HepG2 (cell line): Measurements from ENCODE around the gene MLLT1. TPM values are rescaled to one million over a fixed set of nuclear protein-coding genes. Genes with fewer than 3 reads are reported as not detected.

Experiments
- ATAC-seq: fragments of 200-7000 bp; cut with Tn5 transposase; 3 replicates; pipeline ENCODE4 v1.9.1; 2020; ENCODE audit warnings: mild to moderate bottlenecking, moderate library complexity
- BruUV-seq: library from RNA; stranded (reverse); fragments of 400-500 nt; replicated peaks from 2 replicates; lab custom pipeline; 2021; lab: Mats Ljungman, UMichigan
- CTCF ChIA-PET: fragments of 300-600 bp; formaldehyde crosslinking; extraction: SDS; loops from one replicate; lab custom pipeline; 2021; ENCODE audit warnings: low total read pairs, inconsistent platforms, low intra/inter-chr PET ratio; lab: Yijun Ruan, JAX
- POLR2A ChIA-PET: fragments of 350-600 bp; sonication (Branson Sonifier 250); formaldehyde crosslinking; loops from one replicate; lab custom pipeline; 2020; ENCODE audit warnings: antibody characterized with exemption, inconsistent platforms; lab: Yijun Ruan, JAX
- DNase-seq: peaks from one replicate; pipeline ENCODE4 v3.0.0-alpha.2; 2015; ENCODE audit warnings: low spot score
- FAIRE-seq: peaks from 3 replicates; lab custom pipeline; 2011; peaks lifted over from hg19 to GRCh38; lab: Jason Lieb, UNC
- H2AFZ ChIP-seq: one replicate; pipeline ENCODE4 v1.6.1; 2011; ENCODE audit warnings: low read length, inconsistent platforms
- H3K27ac ChIP-seq: fragments of 300-600 bp; 3 replicates; pipeline ENCODE4 v1.8.0; 2011; ENCODE audit warnings: mixed run types, mild to moderate bottlenecking, mixed read lengths, low read length, inconsistent platforms; ENCODE audit not compliant: insufficient read depth; ENCODE audit errors: extremely low read length
- H3K27me3 ChIP-seq, 2 experiments: fragments of 200-600 bp in 1 of 2; 2 replicates in 1 of 2; 3 replicates in 1 of 2; pipeline versions ENCODE4 v1.6.0 to v1.8.0; 2011; ENCODE audit warnings: low read length in 2 of 2, mild to moderate bottlenecking in 2 of 2, moderate library complexity in 2 of 2, inconsistent platforms in 1 of 2; ENCODE audit not compliant: insufficient read depth in 2 of 2, control insufficient read depth in 1 of 2
- H3K36me3 ChIP-seq, 2 experiments: fragments of 200-600 bp in 1 of 2; replicated peaks in 1 of 2; 2 replicates in 1 of 2; 3 replicates in 1 of 2; pipeline versions ENCODE4 v1.5.1 to v1.8.0; 2011; ENCODE audit warnings: low read length in 2 of 2, inconsistent platforms in 1 of 2; ENCODE audit not compliant: insufficient read depth in 2 of 2, control insufficient read depth in 1 of 2
- H3K4me1 ChIP-seq: 2 replicates; pipeline ENCODE4 v1.5.1; 2012; ENCODE audit warnings: low read length, inconsistent platforms; ENCODE audit not compliant: insufficient read depth
- H3K4me2 ChIP-seq: 2 replicates; pipeline ENCODE4 v1.6.0; 2011; ENCODE audit warnings: low read depth, low read length, inconsistent platforms
- H3K4me3 ChIP-seq, 3 experiments: fragments of 200-600 bp in 1 of 3; sonication (generic), shearing (Covaris generic) in 1 of 3; replicated peaks in 1 of 3; 2 replicates each; pipeline ENCODE4 v1.5.1; 2011 to 2016; ENCODE audit warnings: low read length in 3 of 3, inconsistent platforms in 2 of 3, low read depth in 2 of 3, mild to moderate bottlenecking in 2 of 3, control low read depth in 1 of 3, mixed read lengths in 1 of 3; ENCODE audit not compliant: insufficient read depth in 1 of 3
- H3K79me2 ChIP-seq: one replicate; pipeline ENCODE4 v1.6.1; 2011; ENCODE audit warnings: low read length, inconsistent platforms; ENCODE audit not compliant: insufficient read depth
- H3K9ac ChIP-seq: 2 replicates; pipeline ENCODE4 v1.6.0; 2011; ENCODE audit warnings: mild to moderate bottlenecking, low read depth, low read length, inconsistent platforms; ENCODE audit not compliant: insufficient read depth
- H3K9me3 ChIP-seq: 2 replicates; pipeline ENCODE4 v1.5.1; 2012; ENCODE audit warnings: mild to moderate bottlenecking, low read length
- H4K20me1 ChIP-seq: 2 replicates; pipeline ENCODE4 v1.6.0; 2011; ENCODE audit warnings: inconsistent platforms, mild to moderate bottlenecking, low read length, moderate library complexity; ENCODE audit not compliant: insufficient read depth
- ATF1 ChIP-seq: IDR thresholded peaks from 2 replicates; pipeline ENCODE4 v1.6.1; 2016; ENCODE audit warnings: mild to moderate bottlenecking, control low read depth
- BCL6 ChIP-seq: IDR thresholded peaks from 2 replicates; pipeline ENCODE4 v1.6.1; 2016; ENCODE audit warnings: missing genetic modification reagents, missing compliant biosample characterization
- CENPT ChIP-seq: sonication (generic); formaldehyde crosslinking; IDR thresholded peaks from 2 replicates; pipeline ENCODE4 v1.8.0; 2022; ENCODE audit warnings: low read depth, mild to moderate bottlenecking, moderate library complexity, missing genetic modification reagents
- IRF2 ChIP-seq: IDR thresholded peaks from 2 replicates; pipeline ENCODE4 v1.6.1; 2018; ENCODE audit warnings: missing genetic modification reagents, missing compliant biosample characterization
- MED1 ChIP-seq: sonication (generic); formaldehyde crosslinking; IDR thresholded peaks from 2 replicates; pipeline ENCODE4 v1.4.0; 2020; ENCODE audit warnings: missing genetic modification reagents
- NONO ChIP-seq, 2 experiments: fragments of 450-650 bp in 1 of 2; sonication (generic) in 1 of 2; formaldehyde crosslinking in 1 of 2; IDR thresholded peaks in 1 of 2; conservative IDR thresholded peaks in 1 of 2; 2 replicates each; pipeline versions ENCODE4 v1.6.1 to v1.8.0; 2017 to 2022; ENCODE audit warnings: mild to moderate bottlenecking in 1 of 2, missing genetic modification reagents in 1 of 2, moderate library complexity in 1 of 2
- TCF7L2 ChIP-seq: IDR thresholded peaks from 2 replicates; pipeline ENCODE4 v1.6.1; 2011; ENCODE audit warnings: mild to moderate bottlenecking, low read depth, low read length, moderate library complexity
- ZBTB1 ChIP-seq: sonication (generic); formaldehyde crosslinking; IDR thresholded peaks from 2 replicates; pipeline ENCODE4 v1.4.0; 2020; ENCODE audit warnings: missing genetic modification reagents, borderline replicate concordance
- ZBTB21 ChIP-seq: sonication (generic); formaldehyde crosslinking; IDR thresholded peaks from 2 replicates; pipeline ENCODE4 v1.4.0; 2020; ENCODE audit warnings: missing genetic modification reagents
- ZFP36L2 ChIP-seq: sonication (generic); formaldehyde crosslinking; IDR thresholded peaks from 2 replicates; pipeline ENCODE4 v1.4.0; 2020; ENCODE audit warnings: missing genetic modification reagents
- ZNF547 ChIP-seq: sonication (generic); formaldehyde crosslinking; IDR thresholded peaks from 2 replicates; pipeline ENCODE4 v1.5.1; 2020; ENCODE audit warnings: mild to moderate bottlenecking, missing genetic modification reagents
- ZNF619 ChIP-seq: sonication (generic); formaldehyde crosslinking; IDR thresholded peaks from 2 replicates; pipeline ENCODE4 v1.4.0; 2020; ENCODE audit warnings: mild to moderate bottlenecking, missing genetic modification reagents
- ZSCAN9 ChIP-seq: IDR thresholded peaks from 2 replicates; pipeline ENCODE4 v1.6.1; 2016; ENCODE audit warnings: borderline replicate concordance
- WGBS: methylation state at CpG from one replicate; pipeline ENCODE4 v1.1.6; 2017; ENCODE audit warnings: low lambda C conversion rate; 5-methylcytosine and 5-hydroxymethylcytosine counted together
- in situ Hi-C: cut with HindIII; loops from 2 replicates; pipeline ENCODE4 v1.10.0; 2017; ENCODE audit warnings: low pct_unique_long_range_greater_than_20kb; ENCODE audit not compliant: extremely low pct_ligation_motif_present
- intact Hi-C: fragments of 100-400 bp; cut with micrococcal nuclease; formaldehyde crosslinking; loops from one replicate; pipeline ENCODE4 v1.10.0; 2022; ENCODE audit not compliant: unreplicated experiment
- polyA plus RNA-seq, 8 experiments: library from polyadenylated mRNA; depleted of rRNA in 3 of 8; stranded (reverse) in 7 of 8; unstranded in 1 of 8; fragments of >200 nt; fragmentation: Illumina TruSeq in 4 of 8; extraction: Trizol in 4 of 8; gene quantifications; 2 replicates each; pipeline versions ENCODE4 v1.2.1 to v1.2.3, GENCODE V29; 2011 to 2016; ENCODE audit warnings: low read depth in 4 of 8, missing spikeins in 1 of 8, mixed read lengths in 1 of 8; ENCODE audit not compliant: insufficient read depth in 1 of 8
- total RNA-seq, 5 experiments: library from RNA; depleted of rRNA; stranded (reverse); fragments of >200 nt; fragmentation: Illumina TruSeq; extraction: Trizol; gene quantifications; 2 replicates each; pipeline ENCODE4 v1.2.3, GENCODE V29; 2016; ENCODE audit warnings: low read depth in 1 of 5
- TF ChIP-seq, protein P1 (sequence below): sonication (generic); formaldehyde crosslinking; IDR thresholded peaks from 2 replicates; pipeline ENCODE4 v1.4.0; 2020; ENCODE audit warnings: missing genetic modification reagents, low read depth, mild to moderate bottlenecking, borderline replicate concordance
- TF ChIP-seq, protein P2 (sequence below): sonication (generic); formaldehyde crosslinking; IDR thresholded peaks from 2 replicates; pipeline ENCODE4 v1.4.0; 2020; ENCODE audit warnings: missing genetic modification reagents
- TF ChIP-seq, protein P3 (sequence below): fragments of 450-650 bp; IDR thresholded peaks from 2 replicates; pipeline ENCODE4 v1.6.1; 2017

MLLT1 gene
- total and polyA plus RNA-seq, 2 of the 13 experiments (the other 11 are each of a cell fraction or from before 2014, with no cell fraction given): 11.7 to 12.2 TPM

- no peak overlapping the region for H3K9ac ChIP-seq
- no peaks in the 10 kb centered on the region for H3K79me2 ChIP-seq
- no peak overlapping the region for H3K4me3 ChIP-seq
- in situ Hi-C loops (loop anchor here (25.0 kb wide), 1 partner anchor 285 kb away; no protein-coding TSS in a partner anchor), intact Hi-C loops (no loop called here)
- H3K27me3 ChIP-seq: peaks cover 1 to 4% of the 10 kb centered on the region in 2 experiments; a peak in 3 of 5 replicates
- no peaks in the 10 kb centered on the region for H3K4me1 ChIP-seq
- H3K36me3 ChIP-seq: no peaks in the 10 kb centered on the region
- no peak for TF ChIP-seq ATF1 (CRISPR knock-in tag)
- no peak for TF ChIP-seq TCF7L2
- TF ChIP-seq, protein P1, sequence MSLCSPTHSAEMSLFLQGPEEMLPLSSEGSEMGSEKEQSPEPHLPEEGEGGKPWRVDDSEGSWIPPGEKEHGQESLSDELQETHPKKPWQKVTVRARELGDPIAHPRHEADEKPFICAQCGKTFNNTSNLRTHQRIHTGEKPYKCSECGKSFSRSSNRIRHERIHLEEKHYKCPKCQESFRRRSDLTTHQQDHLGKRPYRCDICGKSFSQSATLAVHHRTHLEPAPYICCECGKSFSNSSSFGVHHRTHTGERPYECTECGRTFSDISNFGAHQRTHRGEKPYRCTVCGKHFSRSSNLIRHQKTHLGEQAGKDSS (CRISPR knock-in tag): no peak
- TF ChIP-seq, protein P2, sequence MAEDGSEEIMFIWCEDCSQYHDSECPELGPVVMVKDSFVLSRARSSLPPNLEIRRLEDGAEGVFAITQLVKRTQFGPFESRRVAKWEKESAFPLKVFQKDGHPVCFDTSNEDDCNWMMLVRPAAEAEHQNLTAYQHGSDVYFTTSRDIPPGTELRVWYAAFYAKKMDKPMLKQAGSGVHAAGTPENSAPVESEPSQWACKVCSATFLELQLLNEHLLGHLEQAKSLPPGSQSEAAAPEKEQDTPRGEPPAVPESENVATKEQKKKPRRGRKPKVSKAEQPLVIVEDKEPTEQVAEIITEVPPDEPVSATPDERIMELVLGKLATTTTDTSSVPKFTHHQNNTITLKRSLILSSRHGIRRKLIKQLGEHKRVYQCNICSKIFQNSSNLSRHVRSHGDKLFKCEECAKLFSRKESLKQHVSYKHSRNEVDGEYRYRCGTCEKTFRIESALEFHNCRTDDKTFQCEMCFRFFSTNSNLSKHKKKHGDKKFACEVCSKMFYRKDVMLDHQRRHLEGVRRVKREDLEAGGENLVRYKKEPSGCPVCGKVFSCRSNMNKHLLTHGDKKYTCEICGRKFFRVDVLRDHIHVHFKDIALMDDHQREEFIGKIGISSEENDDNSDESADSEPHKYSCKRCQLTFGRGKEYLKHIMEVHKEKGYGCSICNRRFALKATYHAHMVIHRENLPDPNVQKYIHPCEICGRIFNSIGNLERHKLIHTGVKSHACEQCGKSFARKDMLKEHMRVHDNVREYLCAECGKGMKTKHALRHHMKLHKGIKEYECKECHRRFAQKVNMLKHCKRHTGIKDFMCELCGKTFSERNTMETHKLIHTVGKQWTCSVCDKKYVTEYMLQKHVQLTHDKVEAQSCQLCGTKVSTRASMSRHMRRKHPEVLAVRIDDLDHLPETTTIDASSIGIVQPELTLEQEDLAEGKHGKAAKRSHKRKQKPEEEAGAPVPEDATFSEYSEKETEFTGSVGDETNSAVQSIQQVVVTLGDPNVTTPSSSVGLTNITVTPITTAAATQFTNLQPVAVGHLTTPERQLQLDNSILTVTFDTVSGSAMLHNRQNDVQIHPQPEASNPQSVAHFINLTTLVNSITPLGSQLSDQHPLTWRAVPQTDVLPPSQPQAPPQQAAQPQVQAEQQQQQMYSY (CRISPR knock-in tag): no peak
- no peak for TF ChIP-seq NONO (IDR thresholded peaks at IDR 0.05)
- no peak for TF ChIP-seq NONO (CRISPR knock-in tag; conservative IDR thresholded peaks at IDR 0.05)
- no peak for TF ChIP-seq BCL6 (CRISPR knock-in tag)
- TF ChIP-seq ZBTB21 (CRISPR knock-in tag): no peak
- TF ChIP-seq CENPT (CRISPR knock-in tag): no peak
- no peak for TF ChIP-seq ZSCAN9 (CRISPR knock-in tag)
- TF ChIP-seq ZFP36L2: no peak
- no peak for TF ChIP-seq MED1 (CRISPR knock-in tag)
- TF ChIP-seq ZNF547: no peak
- TF ChIP-seq ZNF619 (CRISPR knock-in tag): no peak
- TF ChIP-seq, protein P3, sequence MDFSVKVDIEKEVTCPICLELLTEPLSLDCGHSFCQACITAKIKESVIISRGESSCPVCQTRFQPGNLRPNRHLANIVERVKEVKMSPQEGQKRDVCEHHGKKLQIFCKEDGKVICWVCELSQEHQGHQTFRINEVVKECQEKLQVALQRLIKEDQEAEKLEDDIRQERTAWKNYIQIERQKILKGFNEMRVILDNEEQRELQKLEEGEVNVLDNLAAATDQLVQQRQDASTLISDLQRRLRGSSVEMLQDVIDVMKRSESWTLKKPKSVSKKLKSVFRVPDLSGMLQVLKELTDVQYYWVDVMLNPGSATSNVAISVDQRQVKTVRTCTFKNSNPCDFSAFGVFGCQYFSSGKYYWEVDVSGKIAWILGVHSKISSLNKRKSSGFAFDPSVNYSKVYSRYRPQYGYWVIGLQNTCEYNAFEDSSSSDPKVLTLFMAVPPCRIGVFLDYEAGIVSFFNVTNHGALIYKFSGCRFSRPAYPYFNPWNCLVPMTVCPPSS: no peak
- no peak for TF ChIP-seq ZBTB1
- no peak for TF ChIP-seq IRF2 (CRISPR knock-in tag)
- BruUV-seq: no TSS peak
- ChIA-PET POLR2A (no interaction called here), CTCF (no interaction called here)
- FAIRE-seq (no peak), ATAC-seq (no peak), DNase-seq (no peak)
- no peak overlapping the region for H3K27ac ChIP-seq
- no peaks in the 10 kb centered on the region for H4K20me1 ChIP-seq
- no peak overlapping the region for H3K4me2 ChIP-seq
- H2AFZ ChIP-seq: no peak overlapping the region
- 0% methylated on average over 3 of the region's 3 CpGs for WGBS
- H3K9me3 ChIP-seq: no peaks in the 10 kb centered on the region
These were observed 42.5 kb upstream of the MLLT1 start for GRCh38 chr19:6322284-6322683.
